MM.1S (cell line): ENCODE measurements around the gene ATP6V0B.

Source experiments
- DNase-seq: peaks from one replicate; pipeline ENCODE4 v3.0.0-alpha.2; 2015
- H2AFZ ChIP-seq: fragments of 300-600 bp; sonication (generic); 2 replicates; pipeline ENCODE4 v1.6.0; 2016; ENCODE audit warnings: antibody characterized with exemption, low read length
- H3F3A ChIP-seq: fragments of 300-600 bp; sonication (generic); 2 replicates; pipeline ENCODE4 v1.6.1; 2016; ENCODE audit warnings: mild to moderate bottlenecking, antibody characterized with exemption, low read length, moderate library complexity, mixed read lengths; ENCODE audit not compliant: insufficient read depth
- H3K27ac ChIP-seq: fragments of 300-600 bp; sonication (generic); 2 replicates; pipeline ENCODE4 v1.5.1; 2016; ENCODE audit warnings: mild to moderate bottlenecking, low read length
- H3K27me3 ChIP-seq: fragments of 300-600 bp; sonication (generic); replicated peaks from 2 replicates; pipeline ENCODE4 v1.6.0; 2016; ENCODE audit warnings: low read length; ENCODE audit not compliant: insufficient read depth
- H3K36me3 ChIP-seq: fragments of 300-600 bp; sonication (generic); replicated peaks from 2 replicates; pipeline ENCODE4 v1.6.1; 2016; ENCODE audit warnings: mild to moderate bottlenecking, low read length, mixed read lengths; ENCODE audit not compliant: insufficient read depth
- H3K4me1 ChIP-seq: fragments of 300-600 bp; sonication (generic); 2 replicates; pipeline ENCODE4 v1.6.1; 2016; ENCODE audit warnings: low read length, mixed read lengths
- H3K4me2 ChIP-seq: fragments of 300-600 bp; sonication (generic); 2 replicates; pipeline ENCODE4 v1.6.0; 2016; ENCODE audit warnings: low read depth, low read length
- H3K4me3 ChIP-seq: fragments of 300-600 bp; sonication (generic); 2 replicates; pipeline ENCODE4 v1.5.1; 2016; ENCODE audit warnings: low read length, mixed read lengths
- H3K79me2 ChIP-seq: fragments of 300-600 bp; sonication (generic); 2 replicates; pipeline ENCODE4 v1.6.1; 2016; ENCODE audit warnings: mixed run types, low read length, mixed read lengths
- H3K9ac ChIP-seq: fragments of 300-600 bp; sonication (generic); 2 replicates; pipeline ENCODE4 v1.6.1; 2016; ENCODE audit warnings: low read length, mixed read lengths
- H3K9me2 ChIP-seq: fragments of 300-600 bp; sonication (generic); replicated peaks from 2 replicates; pipeline ENCODE4 v1.6.1; 2016; ENCODE audit warnings: mild to moderate bottlenecking, low read length, mixed read lengths; ENCODE audit not compliant: insufficient read depth
- H3K9me3 ChIP-seq: fragments of 300-600 bp; sonication (generic); replicated peaks from 2 replicates; pipeline ENCODE4 v1.6.1; 2016; ENCODE audit warnings: mild to moderate bottlenecking, low read length, mixed read lengths; ENCODE audit not compliant: insufficient read depth
- H4K20me1 ChIP-seq: fragments of 300-600 bp; sonication (generic); 2 replicates; pipeline ENCODE4 v1.6.1; 2016; ENCODE audit warnings: mild to moderate bottlenecking, low read length, moderate library complexity, mixed read lengths; ENCODE audit not compliant: insufficient read depth
- EZH2 ChIP-seq: fragments of 300-600 bp; sonication (generic); optimal IDR thresholded peaks from 2 replicates; pipeline ENCODE3; 2017; ENCODE audit warnings: low read depth, mild to moderate bottlenecking, antibody characterized with exemption, low read length, mixed read lengths
- EZH2phosphoT487 ChIP-seq: fragments of 300-600 bp; sonication (generic); IDR thresholded peaks from 2 replicates; pipeline ENCODE4 v1.6.1; 2018; ENCODE audit warnings: antibody characterized with exemption, low read length
- TF ChIP-seq, protein P1 (sequence below): fragments of 300-600 bp; sonication (generic); IDR thresholded peaks from 2 replicates; pipeline ENCODE4 v1.5.1; 2016; ENCODE audit warnings: antibody characterized with exemption, low read length, mixed read lengths

Gene ATP6V0B

DNA sequence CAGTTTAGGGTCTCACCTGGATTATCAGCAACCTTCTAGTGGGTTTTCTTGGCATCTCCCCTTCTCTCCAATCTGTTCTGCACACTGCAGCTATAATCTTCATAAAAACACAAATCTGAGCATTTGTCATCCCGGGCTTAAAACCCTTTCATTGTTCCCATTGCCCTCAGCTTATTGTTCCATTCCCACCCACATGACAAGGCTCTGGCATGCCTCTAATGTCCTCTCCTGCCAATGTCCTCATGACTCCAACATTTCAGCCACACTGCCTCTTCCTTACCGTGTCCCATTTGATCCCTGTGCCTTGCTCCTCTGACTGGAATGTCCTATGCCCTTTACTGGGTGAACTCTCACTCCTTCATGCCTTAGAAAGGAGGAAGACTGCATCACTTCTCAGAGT lies 12.4 kb upstream of the ATP6V0B start:
- Histone ChIP-seq H3K4me2 (no peak overlapping the region), H3K27ac (no peak overlapping the region), H3K79me2 (no peaks in the 10 kb centered on the region), H3K9me3 (no peaks in the 10 kb centered on the region), H3K9ac (no peak overlapping the region), H3K27me3 (no peaks in the 10 kb centered on the region), H2AFZ (no peak overlapping the region), H4K20me1 (no peaks in the 10 kb centered on the region), H3K36me3 (no peaks in the 10 kb centered on the region), H3K4me1 (no peaks in the 10 kb centered on the region), H3F3A (no peaks in the 10 kb centered on the region; the same call in 1 of the 2 replicates), H3K4me3 (no peak overlapping the region), H3K9me2 (no peaks in the 10 kb centered on the region)
- DNase-seq: no peak
- no peak for TF ChIP-seq EZH2

DNA sequence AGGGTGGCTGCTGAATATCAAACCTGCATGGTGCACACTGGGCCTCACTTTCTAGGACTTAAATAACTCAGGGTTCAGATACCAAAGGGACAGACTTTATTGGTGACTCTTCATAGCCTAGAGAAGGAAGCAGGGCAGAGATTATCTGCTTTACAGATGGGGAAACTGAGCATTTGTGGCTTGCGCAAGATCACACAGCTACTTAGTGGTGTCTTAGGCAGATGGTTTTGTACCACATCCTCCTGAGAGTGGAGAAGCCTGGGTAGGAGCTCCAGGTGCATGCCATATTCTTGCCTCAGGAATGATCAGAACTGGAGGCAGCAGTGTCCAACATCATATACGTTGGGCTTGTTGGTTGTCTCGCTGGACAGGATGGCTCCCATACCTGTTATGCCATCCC lies 11.8 kb upstream of the ATP6V0B start:
- Histone ChIP-seq H4K20me1 (no peaks in the 10 kb centered on the region), H3F3A (no peaks in the 10 kb centered on the region; the same call in 1 of the 2 replicates), H2AFZ (no peak overlapping the region), H3K4me1 (no peaks in the 10 kb centered on the region), H3K9me3 (no peaks in the 10 kb centered on the region), H3K27me3 (no peaks in the 10 kb centered on the region), H3K79me2 (no peaks in the 10 kb centered on the region), H3K9me2 (no peaks in the 10 kb centered on the region), H3K9ac (no peak overlapping the region), H3K27ac (no peak overlapping the region), H3K36me3 (no peaks in the 10 kb centered on the region), H3K4me2 (no peak overlapping the region), H3K4me3 (no peak overlapping the region)
- no peak for DNase-seq
- no peak for TF ChIP-seq EZH2
- no peak for TF ChIP-seq EZH2phosphoT487
- TF ChIP-seq, protein P1, sequence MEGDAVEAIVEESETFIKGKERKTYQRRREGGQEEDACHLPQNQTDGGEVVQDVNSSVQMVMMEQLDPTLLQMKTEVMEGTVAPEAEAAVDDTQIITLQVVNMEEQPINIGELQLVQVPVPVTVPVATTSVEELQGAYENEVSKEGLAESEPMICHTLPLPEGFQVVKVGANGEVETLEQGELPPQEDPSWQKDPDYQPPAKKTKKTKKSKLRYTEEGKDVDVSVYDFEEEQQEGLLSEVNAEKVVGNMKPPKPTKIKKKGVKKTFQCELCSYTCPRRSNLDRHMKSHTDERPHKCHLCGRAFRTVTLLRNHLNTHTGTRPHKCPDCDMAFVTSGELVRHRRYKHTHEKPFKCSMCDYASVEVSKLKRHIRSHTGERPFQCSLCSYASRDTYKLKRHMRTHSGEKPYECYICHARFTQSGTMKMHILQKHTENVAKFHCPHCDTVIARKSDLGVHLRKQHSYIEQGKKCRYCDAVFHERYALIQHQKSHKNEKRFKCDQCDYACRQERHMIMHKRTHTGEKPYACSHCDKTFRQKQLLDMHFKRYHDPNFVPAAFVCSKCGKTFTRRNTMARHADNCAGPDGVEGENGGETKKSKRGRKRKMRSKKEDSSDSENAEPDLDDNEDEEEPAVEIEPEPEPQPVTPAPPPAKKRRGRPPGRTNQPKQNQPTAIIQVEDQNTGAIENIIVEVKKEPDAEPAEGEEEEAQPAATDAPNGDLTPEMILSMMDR: no peak

DNA sequence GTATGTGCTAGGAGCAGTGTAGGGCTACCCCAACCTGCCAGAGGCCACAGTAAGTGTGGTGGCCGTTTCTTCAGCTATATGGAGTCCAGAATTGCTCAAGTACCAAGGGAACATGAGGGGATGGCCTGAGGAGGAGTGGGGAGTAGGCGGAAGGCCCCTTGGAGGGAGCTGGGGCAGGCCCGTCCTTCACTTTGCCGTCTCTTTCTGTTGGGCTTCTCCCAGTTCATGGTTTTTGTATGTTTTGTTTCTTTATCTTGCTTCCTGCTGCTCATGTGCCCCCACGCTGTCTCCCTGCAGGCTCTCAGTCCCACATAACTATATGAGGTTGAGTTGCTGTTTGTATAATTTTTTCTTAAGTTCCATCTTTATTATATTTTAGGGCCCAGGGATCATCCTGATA lies 10.9 kb upstream of the ATP6V0B start:
- TF ChIP-seq EZH2phosphoT487: no peak
- no peak for TF ChIP-seq EZH2
- Histone ChIP-seq H3K9me2 (no peaks in the 10 kb centered on the region), H4K20me1 (no peaks in the 10 kb centered on the region), H2AFZ (no peak overlapping the region), H3K9me3 (no peaks in the 10 kb centered on the region), H3K27ac (no peak overlapping the region), H3K4me1 (no peaks in the 10 kb centered on the region), H3K4me3 (no peak overlapping the region), H3K79me2 (no peaks in the 10 kb centered on the region), H3K36me3 (no peaks in the 10 kb centered on the region), H3F3A (no peaks in the 10 kb centered on the region; the same call in 1 of the 2 replicates), H3K4me2 (no peak overlapping the region), H3K27me3 (no peaks in the 10 kb centered on the region), H3K9ac (no peak overlapping the region)
- DNase-seq: no peak

DNA sequence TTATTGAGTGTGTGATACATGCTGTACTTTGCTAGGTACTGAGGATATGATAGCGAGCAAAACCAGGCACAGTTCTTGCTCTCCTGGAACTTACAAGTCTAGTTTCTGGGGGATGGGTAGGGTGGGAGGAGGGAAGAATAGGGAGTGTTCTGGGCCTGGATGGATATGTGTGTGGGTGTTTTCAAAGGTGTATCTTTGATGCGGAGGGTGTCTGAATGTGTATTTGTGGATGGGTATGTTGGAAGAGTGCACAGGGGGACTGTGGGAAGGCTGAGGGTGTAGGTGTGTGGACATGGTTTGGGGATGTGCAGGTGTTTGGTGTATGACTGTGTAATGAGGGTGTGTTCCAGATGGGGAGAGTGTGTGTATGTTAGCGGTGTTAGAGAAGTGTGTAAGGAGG lies 9.4 kb upstream of the ATP6V0B start:
- Histone ChIP-seq H3K4me1 (no peaks in the 10 kb centered on the region), H4K20me1 (no peaks in the 10 kb centered on the region), H3K27me3 (no peaks in the 10 kb centered on the region), H3K36me3 (no peaks in the 10 kb centered on the region), H3K9me3 (no peaks in the 10 kb centered on the region), H2AFZ (no peak overlapping the region), H3K4me3 (no peak overlapping the region), H3K4me2 (no peak overlapping the region), H3K27ac (no peak overlapping the region), H3K79me2 (peaks cover 5% of the 10 kb centered on the region), H3F3A (no peaks in the 10 kb centered on the region; the same call in 1 of the 2 replicates), H3K9me2 (no peaks in the 10 kb centered on the region), H3K9ac (no peak overlapping the region)
- TF ChIP-seq EZH2phosphoT487: no peak
- TF ChIP-seq, protein P1: no peak
- no peak for TF ChIP-seq EZH2
- no peak for DNase-seq
